OCI-LY1 (cell line): ENCODE results near the gene PDXP.

Experiments used
- EZH2 ChIP-seq: fragments of 200-600 bp; sonication (generic), shearing (Covaris generic); IDR thresholded peaks from 2 replicates; pipeline ENCODE4 v1.8.0; 2017; ENCODE audit warnings: borderline replicate concordance, mixed run types, mild to moderate bottlenecking, antibody characterized with exemption, low read length, moderate library complexity, mixed read lengths
- TF ChIP-seq, protein P1 (sequence below): fragments of 200-600 bp; sonication (generic), shearing (Covaris generic); IDR thresholded peaks from 2 replicates; pipeline ENCODE4 v1.5.1; 2017; ENCODE audit warnings: mild to moderate bottlenecking, antibody characterized with exemption, low read length, moderate library complexity, mixed read lengths

DNA sequence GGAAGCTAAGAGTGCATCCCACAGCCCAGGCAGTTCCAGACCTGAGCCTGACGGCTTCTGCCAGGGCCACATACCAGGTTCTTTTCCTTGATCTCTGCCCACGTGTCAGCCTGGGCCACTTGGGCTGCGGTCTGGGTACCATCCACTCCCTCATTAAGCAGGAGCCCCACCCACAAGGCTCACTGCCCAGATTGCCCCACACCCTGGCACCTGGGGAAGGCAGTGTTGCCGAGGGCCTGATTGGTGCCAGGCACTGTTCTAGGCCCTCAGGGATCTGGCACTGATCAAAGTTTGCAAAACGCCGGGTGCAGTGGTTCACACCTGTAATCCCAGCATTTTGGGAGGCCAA is 34.5 kb upstream of the PDXP start:
- TF ChIP-seq, protein P1, sequence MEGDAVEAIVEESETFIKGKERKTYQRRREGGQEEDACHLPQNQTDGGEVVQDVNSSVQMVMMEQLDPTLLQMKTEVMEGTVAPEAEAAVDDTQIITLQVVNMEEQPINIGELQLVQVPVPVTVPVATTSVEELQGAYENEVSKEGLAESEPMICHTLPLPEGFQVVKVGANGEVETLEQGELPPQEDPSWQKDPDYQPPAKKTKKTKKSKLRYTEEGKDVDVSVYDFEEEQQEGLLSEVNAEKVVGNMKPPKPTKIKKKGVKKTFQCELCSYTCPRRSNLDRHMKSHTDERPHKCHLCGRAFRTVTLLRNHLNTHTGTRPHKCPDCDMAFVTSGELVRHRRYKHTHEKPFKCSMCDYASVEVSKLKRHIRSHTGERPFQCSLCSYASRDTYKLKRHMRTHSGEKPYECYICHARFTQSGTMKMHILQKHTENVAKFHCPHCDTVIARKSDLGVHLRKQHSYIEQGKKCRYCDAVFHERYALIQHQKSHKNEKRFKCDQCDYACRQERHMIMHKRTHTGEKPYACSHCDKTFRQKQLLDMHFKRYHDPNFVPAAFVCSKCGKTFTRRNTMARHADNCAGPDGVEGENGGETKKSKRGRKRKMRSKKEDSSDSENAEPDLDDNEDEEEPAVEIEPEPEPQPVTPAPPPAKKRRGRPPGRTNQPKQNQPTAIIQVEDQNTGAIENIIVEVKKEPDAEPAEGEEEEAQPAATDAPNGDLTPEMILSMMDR, result no peak
- TF ChIP-seq EZH2, result no peak
